NCI-H460 (cell line): Measurements from ENCODE around the gene CNPY1. TPM values are rescaled to one million over a fixed set of nuclear protein-coding genes. Genes with fewer than 3 reads are reported as not detected.

Experiments used
- DNase-seq: peaks from one replicate; pipeline ENCODE4 v3.0.0-alpha.2; 2016; ENCODE audit warnings: low read depth; ENCODE audit errors: extremely low read depth
- total RNA-seq: library from RNA; depleted of rRNA; stranded (reverse); fragments of >200 nt; shearing (Covaris generic); gene quantifications from 2 replicates; pipeline ENCODE4 v1.2.3, GENCODE V29; 2014

Gene CNPY1
- total RNA-seq, 1 experiment from 2014 or later, result not detected

GRCh38 chr7:155490697-155491628 is 55.4 kb downstream of the CNPY1 start:
- DNase-seq, result no peak

DNA sequence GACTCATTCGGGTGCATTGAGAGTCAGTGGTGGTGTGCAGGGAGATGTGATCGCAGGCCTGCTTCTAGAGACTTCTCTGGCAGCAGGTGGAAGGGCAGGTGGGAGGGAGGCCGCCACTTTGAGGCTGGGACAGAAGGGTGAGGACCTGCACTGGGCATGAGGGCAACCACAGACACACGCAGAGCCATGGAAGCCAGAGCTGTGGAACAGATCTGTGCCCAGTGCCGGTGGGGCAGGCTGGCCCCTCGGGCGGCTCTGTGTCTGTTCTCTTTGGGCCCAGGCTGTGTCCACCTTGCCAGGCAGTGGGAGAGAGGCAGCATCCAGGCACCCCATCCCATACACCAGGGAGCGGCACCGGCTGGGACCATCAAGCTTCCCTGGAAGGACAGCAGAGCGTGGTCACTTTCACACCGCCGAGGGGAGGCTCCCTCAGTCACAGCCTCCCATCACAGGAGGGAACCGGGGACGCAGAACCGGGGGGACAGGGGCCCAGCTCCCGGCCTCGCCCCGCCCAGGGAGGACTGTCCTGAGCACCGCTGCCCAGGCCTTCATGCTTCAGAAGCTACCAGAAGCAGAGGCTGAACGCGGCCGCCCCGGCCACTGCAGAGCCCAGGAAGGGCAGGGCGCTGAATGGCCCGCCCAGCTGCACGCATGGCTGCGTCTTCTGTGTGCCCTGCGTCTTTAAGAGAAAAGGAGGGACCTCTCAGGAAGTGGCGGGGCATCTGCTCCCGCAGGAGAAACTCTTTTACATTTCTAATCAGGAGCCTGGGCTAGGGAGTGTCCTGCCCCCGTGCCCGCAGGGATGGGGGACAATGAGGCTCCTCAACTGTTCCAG is 56.3 kb downstream of the CNPY1 start:
- no peak for DNase-seq

- no peak for DNase-seq
Observed at GRCh38 chr7:155489158-155489840, 57.1 kb downstream of the CNPY1 start.

GRCh38 chr7:155488483-155489127 is 57.8 kb downstream of the CNPY1 start:
- no peak for DNase-seq

- no peak for DNase-seq
Observed at GRCh38 chr7:155487509-155488482, 58.6 kb downstream of the CNPY1 start.

GRCh38 chr7:155486783-155487508 is 59.4 kb downstream of the CNPY1 start:
- no peak for DNase-seq

DNA sequence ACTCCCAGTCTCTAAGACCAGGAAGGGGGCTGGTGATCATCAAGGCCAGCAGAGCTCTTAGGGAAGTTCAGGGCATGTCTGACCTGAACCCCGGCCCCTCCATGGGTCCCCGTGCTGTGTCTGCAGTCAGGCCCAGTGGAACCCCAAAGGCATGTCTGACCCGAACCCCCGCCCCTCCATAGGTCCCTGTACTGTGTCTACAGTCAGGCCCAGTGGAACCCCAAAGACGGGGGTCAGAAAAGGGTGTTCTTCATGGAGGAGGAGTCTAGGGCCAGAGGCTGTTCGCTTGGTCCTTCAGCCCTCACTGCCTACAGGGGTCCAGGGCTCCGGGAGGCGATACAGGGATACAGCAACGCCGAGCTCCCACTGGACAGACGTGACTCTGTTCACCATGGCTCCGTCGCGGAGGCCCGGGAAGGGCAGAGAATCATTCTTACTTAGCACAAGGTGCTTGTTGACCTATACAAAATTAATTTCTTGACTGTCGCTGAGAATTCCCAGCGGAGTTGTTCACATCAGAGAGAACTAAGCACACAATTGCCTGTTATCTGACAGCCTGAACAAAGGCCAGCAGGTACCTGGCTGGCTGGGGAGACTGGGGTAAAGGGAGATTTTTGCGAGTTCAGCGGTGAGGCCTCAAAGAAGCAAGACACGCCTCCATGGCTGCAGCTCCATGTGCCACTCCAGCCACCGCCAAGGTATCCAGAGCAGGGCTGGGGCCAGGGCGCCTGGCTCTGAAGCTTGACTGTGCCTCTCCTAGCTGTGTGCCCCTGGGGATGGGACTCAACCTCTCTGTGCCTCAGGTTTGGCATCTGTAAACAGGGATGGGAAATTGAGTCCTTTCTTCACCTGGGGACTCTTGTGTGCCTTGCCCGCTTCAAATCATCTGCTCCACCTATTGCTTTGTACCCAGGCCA is 61.6 kb downstream of the CNPY1 start:
- no peak for DNase-seq

DNA sequence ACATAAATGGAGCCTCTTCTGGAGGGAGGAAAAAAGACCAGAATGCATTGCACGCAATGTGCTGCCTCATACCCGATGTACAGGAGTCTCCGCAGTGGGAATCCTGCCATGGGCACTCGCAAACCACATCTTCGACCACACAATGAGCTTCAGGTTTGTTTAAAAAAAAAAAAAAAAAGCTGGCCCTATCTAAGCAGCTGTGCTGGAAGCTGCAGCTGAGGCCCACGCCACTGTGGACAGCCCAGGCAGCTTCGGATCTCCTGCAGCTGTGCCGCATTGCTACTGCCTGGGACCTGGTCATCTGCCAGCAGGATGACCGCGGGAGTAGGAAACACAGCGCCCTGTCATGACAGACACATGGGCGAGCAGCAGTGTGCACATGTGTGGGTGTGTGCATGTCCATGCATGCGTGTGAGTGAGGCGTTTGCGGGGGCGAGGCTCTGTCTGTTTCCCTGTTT is 62.5 kb downstream of the CNPY1 start:
- DNase-seq, result no peak

DNA sequence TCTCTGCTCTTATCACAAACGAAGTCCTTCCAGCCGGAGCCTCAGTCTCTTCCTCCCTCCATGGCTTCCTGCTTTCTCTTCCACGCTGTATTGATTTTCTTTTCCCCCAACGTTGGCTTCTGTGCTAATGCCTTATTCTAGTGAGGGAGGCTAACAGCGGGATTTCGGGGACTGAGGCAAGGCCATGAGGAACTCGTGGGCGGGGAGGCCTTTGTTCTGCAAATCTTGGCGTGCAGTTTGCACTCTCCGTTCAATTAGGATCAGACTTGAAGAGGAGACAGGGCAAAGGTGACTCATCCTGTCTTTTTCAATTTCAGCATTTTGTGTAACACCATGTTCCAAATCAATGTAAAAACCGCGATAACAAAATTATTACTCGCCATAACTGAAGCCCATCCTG is 63.1 kb downstream of the CNPY1 start:
- no peak for DNase-seq

- DNase-seq, result no peak
Observed at GRCh38 chr7:155482511-155483183, 63.7 kb downstream of the CNPY1 start.

- DNase-seq, result no peak
Observed at GRCh38 chr7:155481764-155482163, 64.6 kb downstream of the CNPY1 start.

GRCh38 chr7:155477476-155477875 is 68.9 kb downstream of the CNPY1 start:
- no peak for DNase-seq

GRCh38 chr7:155471718-155472117 is 74.6 kb downstream of the CNPY1 start:
- DNase-seq, result no peak

GRCh38 chr7:155470686-155471638 is 75.4 kb downstream of the CNPY1 start:
- DNase-seq, result no peak

DNA sequence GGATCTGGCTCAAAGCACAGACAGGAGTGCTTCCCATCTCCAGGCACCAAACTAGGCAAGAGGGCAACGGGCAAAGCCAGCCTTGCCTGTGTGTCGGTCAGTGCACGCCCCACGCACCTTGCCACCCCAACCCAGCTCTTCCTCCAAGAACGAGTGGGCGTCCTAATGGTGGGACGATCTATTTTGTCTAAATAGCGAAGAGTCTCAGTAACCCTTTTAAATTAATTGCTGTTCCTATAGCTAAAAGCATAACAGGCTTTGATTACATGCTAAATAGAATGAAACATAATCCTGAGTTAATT is 76.2 kb downstream of the CNPY1 start:
- no peak for DNase-seq
